ENCODE data around the gene WDR86.

WDR86 gene

DNA sequence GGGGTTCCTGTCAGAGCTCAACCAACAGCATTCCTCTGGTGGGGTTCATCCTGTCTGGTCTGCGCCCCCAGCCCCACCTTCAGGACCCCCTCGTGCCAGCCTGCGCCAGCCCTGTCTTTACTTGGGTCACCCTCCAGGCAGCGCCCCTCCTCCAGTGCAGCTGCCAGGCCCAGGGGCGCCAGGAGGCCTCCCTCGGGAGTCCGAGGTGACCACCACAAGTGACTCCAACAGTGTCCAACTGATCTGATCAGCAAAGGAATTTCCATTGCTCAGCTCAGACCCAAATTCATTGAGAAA is 10.6 kb downstream of the WDR86 start:
- H3K4me3 ChIP-seq (ENCODE audit: low read depth, low read length), result no peak overlapping the region
- no peak for DNase-seq (ENCODE audit: low read depth)
- TF ChIP-seq, protein P1, sequence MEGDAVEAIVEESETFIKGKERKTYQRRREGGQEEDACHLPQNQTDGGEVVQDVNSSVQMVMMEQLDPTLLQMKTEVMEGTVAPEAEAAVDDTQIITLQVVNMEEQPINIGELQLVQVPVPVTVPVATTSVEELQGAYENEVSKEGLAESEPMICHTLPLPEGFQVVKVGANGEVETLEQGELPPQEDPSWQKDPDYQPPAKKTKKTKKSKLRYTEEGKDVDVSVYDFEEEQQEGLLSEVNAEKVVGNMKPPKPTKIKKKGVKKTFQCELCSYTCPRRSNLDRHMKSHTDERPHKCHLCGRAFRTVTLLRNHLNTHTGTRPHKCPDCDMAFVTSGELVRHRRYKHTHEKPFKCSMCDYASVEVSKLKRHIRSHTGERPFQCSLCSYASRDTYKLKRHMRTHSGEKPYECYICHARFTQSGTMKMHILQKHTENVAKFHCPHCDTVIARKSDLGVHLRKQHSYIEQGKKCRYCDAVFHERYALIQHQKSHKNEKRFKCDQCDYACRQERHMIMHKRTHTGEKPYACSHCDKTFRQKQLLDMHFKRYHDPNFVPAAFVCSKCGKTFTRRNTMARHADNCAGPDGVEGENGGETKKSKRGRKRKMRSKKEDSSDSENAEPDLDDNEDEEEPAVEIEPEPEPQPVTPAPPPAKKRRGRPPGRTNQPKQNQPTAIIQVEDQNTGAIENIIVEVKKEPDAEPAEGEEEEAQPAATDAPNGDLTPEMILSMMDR (conservative IDR thresholded peaks at IDR 0.05; ENCODE audit: low read depth, low read length), result no peak

DNA sequence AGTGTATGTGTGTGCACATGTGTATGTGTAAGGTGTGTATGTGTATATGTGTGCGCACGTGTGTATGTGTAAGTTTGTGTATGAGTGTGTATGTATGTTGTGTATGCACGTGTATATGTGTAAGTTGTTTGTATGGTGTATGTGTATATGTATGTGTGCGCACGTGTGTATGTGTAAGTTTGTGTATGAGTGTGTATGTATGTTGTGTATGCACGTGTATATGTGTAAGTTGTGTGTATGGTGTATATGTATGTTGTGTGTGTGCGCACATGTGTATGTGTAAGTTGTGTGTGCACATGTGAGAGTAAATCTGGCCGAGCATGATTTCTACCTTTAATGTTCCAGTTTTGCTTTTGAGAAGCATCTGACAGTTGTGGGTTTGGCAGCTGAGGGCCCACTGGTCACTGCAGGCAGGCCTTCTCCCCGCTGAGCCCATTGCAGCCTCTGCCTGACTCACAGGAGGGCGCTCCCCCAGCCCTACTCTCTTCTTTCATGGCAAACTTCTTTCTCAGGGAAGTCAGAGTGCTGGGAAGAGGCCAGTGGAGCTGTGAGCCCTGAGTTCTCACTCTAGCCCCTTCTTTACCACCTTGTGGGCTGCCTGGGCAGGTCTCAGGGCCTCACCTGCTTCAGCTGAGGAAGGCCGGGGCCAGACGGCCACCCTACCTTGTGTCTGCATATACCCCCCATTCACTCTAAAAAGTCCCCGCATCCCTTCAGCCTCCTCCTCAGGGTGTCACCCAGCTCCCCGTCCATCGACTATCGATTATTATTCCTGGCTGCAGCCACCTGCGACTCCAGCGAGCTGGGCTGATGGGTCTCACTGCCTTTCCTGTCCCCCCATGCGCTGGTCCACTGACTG is 11.2 kb downstream of the WDR86 start:
- H3K4me3 ChIP-seq (ENCODE audit: low read depth, low read length), result no peak overlapping the region
- TF ChIP-seq, protein P1 (conservative IDR thresholded peaks at IDR 0.05; ENCODE audit: low read depth, low read length), result peak; percentile 27
- peak; percentile 30 for DNase-seq (ENCODE audit: low read depth)

DNA sequence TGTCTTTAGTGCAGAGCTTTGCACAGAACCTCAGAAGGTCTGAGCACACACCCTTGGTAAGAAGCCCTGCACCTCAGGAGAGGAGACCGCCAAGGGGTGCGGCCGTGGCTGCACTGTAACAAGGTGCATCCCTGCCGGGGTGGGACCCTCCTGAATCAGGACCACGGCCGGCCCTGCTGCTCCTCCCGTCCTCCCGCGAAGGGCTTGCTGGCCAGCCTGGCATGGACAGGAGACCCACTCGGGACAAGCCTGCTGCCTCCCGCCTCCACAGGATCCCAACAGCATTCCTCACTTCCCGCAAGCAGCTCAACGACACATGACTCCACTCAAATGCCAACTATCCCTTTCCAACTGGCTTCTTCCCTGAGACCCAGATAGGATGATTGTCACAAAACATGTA is 12.8 kb downstream of the WDR86 start:
- TF ChIP-seq, protein P1 (conservative IDR thresholded peaks at IDR 0.05; ENCODE audit: low read depth, low read length), result no peak
- no peak overlapping the region for H3K4me3 ChIP-seq (ENCODE audit: low read depth, low read length)

DNA sequence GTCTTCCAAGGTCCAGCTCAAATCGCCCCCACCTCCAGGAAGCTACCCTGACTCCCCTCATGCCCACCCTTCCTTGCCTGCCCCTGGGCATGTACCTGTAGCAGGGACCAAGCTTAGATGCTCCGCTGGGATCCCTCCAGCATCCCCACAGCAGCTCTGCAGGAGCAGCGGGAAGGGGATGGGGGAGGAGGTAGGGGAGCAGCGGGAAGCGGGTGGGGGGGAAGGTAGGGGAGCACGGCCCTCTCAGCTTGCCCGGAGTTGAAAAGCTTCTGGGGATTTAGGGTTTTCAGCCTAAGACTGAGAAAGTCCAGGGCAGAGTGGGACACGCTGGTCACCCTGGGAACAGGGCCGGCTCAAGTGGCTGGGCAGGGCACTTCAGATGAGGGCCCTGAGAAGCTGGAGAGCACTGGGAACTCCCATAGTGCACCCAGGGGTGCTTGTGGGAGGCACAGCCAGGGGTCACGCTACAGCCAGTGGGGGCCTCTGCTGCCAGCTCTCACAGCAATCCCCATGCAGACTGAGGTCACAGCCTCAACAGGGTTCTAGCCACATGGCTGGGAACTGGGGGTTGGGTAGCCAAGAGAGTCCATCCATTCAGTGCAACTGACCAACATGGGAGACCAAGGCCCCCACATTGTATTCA is 13.4 kb downstream of the WDR86 start:
- TF ChIP-seq, protein P1 (conservative IDR thresholded peaks at IDR 0.05; ENCODE audit: low read depth, low read length), result no peak
- H3K4me3 ChIP-seq (ENCODE audit: low read depth, low read length), result no peak overlapping the region
- no peak for DNase-seq (ENCODE audit: low read depth)

More for the DNA sequence above, 12.8 kb downstream of the WDR86 start:
- no peak for DNase-seq (ENCODE audit: low read depth)

DNA sequence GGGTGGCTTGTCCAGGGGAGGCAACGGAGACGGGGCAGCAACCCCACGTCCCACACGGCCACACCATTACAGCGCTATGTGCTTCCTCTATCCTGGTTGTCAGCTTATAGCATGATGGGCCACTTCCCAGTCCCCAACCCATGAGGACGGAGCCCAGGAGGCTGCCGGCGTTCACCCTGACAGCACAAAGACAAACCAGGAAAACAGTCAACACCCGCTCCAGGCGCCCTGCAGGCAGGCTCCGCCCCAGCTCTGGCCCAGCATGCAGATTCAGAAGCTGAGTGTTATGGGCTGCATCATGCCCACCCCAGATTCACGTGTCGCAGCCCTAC is 14.8 kb downstream of the WDR86 start:
- TF ChIP-seq, protein P1 (conservative IDR thresholded peaks at IDR 0.05; ENCODE audit: low read depth, low read length), result no peak
- H3K4me3 ChIP-seq (ENCODE audit: low read depth, low read length), result no peak overlapping the region
- DNase-seq (ENCODE audit: low read depth), result no peak

DNA sequence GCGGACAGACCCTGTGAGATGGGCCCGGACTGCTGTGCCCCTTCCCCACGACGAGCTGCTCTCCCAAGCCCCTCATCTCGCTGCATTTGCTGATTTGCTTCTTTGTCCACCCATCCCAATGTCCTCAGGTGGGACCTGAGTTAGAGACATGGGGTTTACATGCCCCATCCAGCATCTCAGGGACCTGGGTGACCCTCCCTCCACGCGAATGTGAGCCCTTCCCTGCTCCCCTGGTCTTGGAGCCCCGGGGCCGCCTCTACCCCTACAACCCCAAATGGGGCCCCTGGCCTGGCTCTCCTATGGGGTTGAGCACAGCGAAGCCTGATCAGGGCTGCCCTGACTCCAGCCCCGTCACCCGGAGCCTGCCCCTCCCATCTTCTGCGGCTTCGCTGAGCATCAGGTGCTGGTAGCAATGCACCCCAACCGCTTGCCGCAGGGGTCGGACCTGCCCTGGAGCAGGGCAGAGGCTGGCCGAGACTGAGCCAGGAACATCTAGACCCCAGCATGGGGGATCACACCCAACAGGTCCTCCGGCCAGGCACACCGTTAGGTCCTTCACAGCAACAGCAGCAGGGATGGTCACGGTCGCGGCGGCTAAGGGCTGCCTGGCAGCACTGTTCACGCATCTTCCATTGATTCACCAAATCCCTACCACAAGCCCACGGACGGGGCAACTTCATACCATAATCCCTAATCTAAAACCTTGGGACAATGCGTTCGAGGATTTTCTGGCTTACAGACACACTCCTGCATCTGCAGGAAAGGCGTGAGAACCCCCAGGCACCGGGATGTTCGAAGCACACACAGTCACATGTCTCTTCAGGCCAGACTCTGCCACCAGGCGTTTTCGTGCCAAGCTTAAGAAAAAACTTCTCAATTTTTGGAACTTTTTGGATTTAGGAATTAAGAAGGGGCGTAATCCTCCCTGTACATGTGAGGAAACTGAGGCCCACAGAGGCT is 15.5 kb downstream of the WDR86 start:
- no peak overlapping the region for H3K4me3 ChIP-seq (ENCODE audit: low read depth, low read length)
- TF ChIP-seq, protein P1 (conservative IDR thresholded peaks at IDR 0.05; ENCODE audit: low read depth, low read length), result no peak
- DNase-seq (ENCODE audit: low read depth), result no peak
